ENCODE results near the gene GSTA2.
"Not testable (repeated sequence)": the region's sequence is repeated elsewhere in the genome, so short reads cannot be mapped to it uniquely, and the experiment has no call there.

The GSTA2 gene

GRCh38 chr6:52759085-52759484 lies 4.2 kb downstream of the GSTA2 start:
- no peak for DNase-seq

DNA sequence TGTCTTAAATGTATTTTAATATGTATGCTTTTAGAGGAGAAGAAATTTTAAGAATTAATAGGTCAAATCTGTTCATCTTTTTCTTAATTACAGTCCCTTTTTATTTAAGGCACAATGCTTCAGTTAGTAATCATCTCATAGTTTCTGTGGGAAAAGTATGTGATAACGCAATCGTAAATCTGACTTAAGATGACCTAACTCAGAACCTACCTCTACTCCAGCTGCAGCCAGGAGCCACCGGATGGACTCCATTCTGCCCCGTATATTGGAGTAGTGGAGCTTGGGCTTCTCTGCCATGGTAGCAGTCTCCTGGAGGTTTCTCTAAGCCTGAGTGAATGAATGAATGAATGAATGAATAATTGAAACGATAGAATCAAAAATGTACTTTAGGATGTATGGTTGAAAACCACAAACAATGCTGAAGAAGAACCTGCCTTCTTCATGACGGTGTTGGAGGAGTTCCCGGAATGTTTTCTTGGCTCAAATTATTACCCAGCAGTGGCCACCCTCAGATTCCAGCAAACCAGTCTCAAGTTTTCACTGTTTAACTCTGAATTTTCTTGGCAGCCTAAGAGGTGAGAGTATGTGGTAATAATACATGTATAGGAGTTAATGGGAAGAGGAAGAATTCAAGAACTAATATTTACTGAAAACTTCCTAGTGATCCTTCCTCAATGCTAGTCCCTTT lies 5.5 kb downstream of the GSTA2 start:
- not testable (repeated sequence) for DNase-seq

DNA sequence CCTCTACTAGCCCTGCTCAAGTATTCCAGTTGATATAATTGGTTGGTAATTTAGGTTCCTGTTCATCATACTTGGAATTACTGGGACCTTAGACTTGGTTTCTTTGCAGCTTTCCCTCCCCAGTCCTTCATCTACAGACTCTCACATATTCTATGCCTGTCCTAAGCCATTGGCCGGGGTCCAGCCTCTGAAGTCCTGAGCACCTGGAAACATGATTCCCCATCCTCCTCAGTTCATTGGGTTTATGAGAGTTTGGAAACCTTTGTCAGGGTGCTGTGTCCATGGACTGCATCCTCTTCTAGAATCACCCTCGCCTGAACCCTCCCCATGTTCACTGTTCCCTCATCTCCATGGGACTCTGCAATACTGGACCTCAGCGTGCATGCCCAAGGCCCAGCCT lies 8.8 kb downstream of the GSTA2 start:
- DNase-seq, result no peak

DNA sequence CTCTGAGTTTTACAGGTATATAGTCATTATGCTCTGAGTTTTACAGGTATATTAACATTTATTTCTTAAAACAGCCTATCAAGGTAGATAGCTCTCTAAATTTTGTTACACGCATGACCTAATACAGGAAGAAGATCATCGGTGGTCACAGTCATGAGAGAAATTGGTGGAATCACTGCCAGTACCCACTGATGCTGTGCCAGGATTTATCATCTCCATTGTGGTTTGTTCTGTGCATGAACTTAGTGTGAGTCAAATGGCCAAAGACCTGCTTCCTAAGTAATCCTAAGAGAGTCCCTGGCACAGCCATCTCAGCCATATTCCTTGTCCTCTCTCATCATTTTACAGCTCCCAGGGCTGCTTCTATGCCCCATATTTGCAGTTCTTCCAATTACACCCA lies 10.1 kb downstream of the GSTA2 start:
- DNase-seq, result not testable (repeated sequence)

GRCh38 chr6:52752310-52752709 lies 11.0 kb downstream of the GSTA2 start:
- DNase-seq, result no peak

DNA sequence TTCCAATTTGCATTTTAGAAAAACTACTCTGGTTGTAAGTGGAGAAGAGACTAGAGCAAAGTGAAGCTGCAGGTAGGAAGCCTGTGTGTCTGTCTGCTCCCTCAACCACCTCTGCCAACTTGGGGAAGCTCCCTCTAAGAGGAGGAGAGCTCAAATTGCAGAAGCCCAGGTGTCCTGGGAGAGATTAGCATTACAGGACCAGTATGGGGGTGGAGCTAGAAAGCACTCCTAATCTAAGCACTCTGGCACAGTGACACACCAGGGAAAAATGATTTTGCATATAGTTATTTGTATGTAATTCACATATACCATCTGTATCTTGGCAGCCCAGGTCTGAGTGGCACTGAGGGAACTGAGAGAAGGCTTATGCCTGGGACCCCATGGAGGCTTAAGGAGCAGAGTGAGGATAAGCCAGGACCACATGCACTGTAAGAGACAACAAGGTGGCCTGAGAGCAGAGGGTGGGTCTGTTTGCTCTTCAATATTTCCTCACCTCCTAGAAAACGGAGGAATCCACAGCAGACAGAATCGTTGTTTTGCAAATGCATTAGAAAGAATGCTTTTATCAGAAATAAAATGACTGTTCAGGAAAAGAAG lies 13.6 kb downstream of the GSTA2 start:
- no peak for DNase-seq

DNA sequence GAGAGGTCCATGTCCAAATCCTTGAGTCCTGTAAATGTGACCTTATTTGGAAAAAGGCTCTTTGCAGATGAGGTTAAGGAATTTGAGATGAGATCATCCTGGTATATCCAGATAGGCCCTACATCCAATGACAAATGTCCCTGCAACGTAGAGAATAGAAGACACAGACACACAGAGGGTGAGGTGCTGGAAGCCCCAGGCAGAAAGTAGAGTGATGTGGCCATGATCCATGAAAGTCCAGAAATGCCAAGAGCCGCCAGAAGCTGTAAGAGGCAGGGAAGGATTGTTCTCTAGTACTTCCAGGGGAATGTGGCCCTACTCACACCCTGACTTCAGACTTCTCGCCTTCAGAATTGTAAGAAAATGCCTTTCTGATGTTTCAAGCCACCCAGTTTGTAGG lies 16.0 kb downstream of the GSTA2 start:
- DNase-seq, result not testable (repeated sequence)

GRCh38 chr6:52746213-52746612 lies 17.1 kb downstream of the GSTA2 start:
- DNase-seq, result no peak

DNA sequence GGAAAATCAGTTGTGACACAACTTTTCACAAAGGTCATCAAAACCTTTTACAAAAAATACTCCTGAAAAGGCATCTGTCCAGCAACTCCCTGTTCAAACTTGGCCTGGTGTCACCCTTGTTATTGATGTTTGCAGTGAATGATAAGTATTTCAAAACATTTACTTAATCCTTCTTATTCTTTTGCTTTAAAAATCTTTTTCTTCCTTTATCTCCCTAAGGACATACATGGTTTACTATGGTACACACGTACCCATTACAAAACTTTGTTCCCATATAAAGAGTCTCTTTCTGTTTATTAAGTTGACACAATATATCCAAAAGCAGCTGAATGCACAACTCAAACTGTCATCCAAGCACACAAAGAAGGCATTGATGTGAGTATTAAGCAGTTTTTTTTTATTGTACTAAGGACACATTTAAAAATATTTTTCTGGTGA lies 17.5 kb downstream of the GSTA2 start:
- DNase-seq, result no peak

DNA sequence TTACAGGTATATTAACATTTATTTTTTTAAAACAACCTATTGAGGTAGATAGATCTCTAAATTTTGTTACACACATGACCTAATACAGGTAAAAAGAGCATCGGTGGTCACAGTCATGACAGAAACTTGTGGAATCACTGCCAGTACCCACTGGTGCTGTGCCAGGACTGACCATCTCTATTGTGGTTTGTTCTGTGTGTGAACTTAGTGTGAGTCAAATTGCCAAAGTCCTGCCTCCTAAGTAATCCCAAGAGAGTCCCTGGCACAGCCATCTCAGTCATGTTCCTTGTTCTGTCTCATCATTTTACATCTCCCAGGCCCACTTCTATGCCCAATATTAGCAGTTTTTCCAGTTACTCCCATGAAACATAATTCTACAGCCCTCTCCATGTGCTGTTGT lies 21.4 kb downstream of the GSTA2 start:
- DNase-seq, result no peak

DNA sequence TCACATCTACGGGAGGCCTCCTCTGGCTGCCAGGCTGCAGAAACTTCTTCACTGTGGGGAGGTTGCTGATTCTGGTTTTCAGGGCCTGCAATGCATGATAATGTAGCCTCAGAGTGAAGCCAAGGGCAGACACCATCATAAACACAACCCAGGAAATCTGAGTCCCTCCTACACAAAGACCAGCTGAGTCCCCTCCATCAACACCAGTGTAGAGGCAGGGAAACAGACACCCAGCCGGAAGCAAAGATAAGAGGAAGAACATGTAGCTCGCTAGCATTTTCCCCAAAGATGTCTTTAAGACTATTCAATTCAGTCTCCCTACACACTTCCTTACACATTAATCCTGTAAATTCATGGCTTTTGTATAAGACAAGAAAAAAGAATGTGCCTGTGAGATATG lies 23.6 kb downstream of the GSTA2 start:
- no peak for DNase-seq

GRCh38 chr6:52739134-52739533 lies 24.1 kb downstream of the GSTA2 start:
- DNase-seq, result no peak

DNA sequence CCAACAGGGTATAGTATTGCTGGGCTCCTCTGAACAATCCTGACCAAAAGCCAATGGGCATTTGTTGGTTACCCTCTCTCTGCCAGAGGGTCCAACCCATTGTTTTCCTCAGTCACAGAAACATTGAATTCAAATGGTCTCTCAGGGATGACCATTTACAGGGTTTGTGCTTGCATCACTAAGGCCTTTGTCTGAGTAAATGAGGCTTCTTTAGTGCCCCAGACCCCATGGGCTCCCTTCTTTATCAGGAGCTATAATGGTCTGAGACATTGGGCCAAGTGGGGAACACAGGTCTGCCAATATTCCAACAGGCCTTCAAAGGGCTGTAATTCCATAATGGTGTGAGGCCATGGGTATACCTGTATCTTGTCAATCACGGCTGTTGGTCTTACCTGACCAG lies 27.1 kb downstream of the GSTA2 start:
- no peak for DNase-seq

DNA sequence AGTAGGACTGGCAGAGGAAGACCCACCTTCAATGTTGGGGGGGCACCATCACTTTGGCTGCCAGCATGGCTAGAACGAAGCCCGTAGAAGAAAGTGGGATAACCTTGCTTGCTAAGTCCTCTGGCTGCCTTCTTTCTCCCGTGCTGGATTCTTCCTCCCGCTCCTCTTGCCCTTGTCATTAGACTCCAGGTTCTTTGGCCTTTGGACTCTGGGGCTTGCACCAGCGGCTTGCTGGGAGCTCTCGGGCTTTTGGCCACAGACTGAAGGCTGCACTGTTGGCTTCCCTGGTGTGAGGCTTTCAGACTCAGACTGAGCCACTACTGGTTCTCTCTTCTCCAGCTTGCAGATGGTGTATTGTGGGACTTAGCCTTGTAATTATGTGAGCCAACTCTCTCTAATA lies 28.2 kb downstream of the GSTA2 start:
- no peak for DNase-seq

DNA sequence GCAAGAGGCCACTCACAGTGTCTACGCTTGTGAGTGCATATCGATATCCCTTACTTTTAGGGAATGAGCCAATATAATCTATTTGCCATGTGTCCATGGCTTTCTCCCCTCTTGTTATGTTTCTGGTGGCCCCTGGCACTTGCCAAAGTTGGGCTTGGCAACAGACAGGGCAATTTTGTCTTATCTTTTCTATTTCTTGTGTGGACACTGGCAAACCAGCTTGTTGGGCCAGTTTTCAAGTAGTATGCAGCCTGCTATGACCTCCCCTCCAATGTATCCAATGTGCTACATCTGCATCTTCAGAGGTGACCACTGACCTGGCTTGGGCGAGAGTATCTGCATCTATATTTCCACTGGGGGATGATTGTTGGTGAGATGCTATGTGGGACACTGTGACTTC lies 29.2 kb downstream of the GSTA2 start:
- DNase-seq, result no peak

GRCh38 chr6:52733172-52733571 lies 30.1 kb downstream of the GSTA2 start:
- DNase-seq, result no peak

GRCh38 chr6:52731719-52732118 lies 31.6 kb downstream of the GSTA2 start:
- no peak for DNase-seq

- DNase-seq, result no peak
These were observed 33.7 kb downstream of the GSTA2 start for GRCh38 chr6:52729576-52729975.

GRCh38 chr6:52728394-52728793 lies 34.9 kb downstream of the GSTA2 start:
- no peak for DNase-seq

DNA sequence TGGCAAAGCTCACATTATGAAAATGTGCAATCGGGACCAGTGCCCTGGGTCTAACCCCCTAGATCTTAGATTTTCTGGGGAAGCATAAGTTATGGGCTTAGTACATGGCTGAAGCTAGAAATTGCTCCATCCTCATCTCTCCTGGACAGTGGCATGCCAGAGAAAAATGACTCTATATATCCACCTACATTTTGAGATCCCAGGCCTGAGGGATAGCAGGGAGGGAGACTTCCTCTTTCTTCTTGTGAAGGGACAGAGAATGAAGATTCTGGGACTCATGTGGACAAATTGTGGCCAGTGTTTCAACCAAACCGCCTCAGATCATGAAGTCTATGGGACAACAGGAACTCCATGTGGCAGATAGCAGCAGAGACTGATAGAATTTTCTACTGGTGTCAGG lies 35.4 kb downstream of the GSTA2 start:
- no peak for DNase-seq

GRCh38 chr6:52726741-52727535 lies 36.3 kb downstream of the GSTA2 start:
- no peak for DNase-seq

- DNase-seq, result no peak
These were observed 37.1 kb downstream of the GSTA2 start for GRCh38 chr6:52726193-52726542.

- DNase-seq, result no peak
These were observed 37.6 kb downstream of the GSTA2 start for GRCh38 chr6:52725535-52726192.

- DNase-seq, result no peak
These were observed 38.1 kb downstream of the GSTA2 start for GRCh38 chr6:52725143-52725534.

Measured in activated effector memory CD4-positive, alpha-beta T cell treated with anti-CD3 and anti-CD28 coated beads, Interleukin-2, amount 50 U/mL, for 16 hours (primary cell).